Measurements from ENCODE around the gene RS1.

RS1 gene

DNA sequence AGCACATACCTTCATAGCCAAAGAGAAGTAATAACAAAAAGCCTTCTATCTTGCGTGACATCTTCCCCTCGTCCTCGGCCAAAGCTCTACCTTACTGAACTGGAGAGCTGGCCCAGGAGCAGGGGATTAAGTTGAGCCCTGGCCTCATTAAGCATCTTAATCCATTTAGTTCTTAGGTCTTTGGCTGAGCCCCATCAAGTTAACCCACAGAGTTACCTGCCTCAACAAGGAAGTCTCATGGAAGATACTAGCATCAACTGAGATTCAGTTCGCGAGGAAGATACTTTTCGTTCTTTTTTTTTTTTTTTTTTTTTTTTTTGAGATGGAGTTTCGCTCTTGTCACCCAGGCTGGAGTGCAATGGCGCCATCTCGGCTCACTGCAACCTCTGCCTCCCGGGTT lies at the start of gene RS1:
RS1 (minus strand) TSS at position 101 of the 400 bp plus-strand sequence; CDS start at position 61, 40 bp downstream.
- Mint-ChIP-seq H3K4me3 (no peak within 1 kb of the TSS), H3K36me3 (ENCODE audit: low read depth) (no peaks in the 10 kb centered on the region), H3K27ac (no peak within 1 kb of the TSS), H3K9me3 (no peaks in the 10 kb centered on the region), H3K4me1 (ENCODE audit: low read depth) (peaks cover 18% of the 10 kb centered on the region), H3K27me3 (no peaks in the 10 kb centered on the region)

GRCh38 chrX:18719852-18720251 lies 47.9 kb upstream of the RS1 start:
- Mint-ChIP-seq H3K4me1 (ENCODE audit: low read depth) (no peaks in the 10 kb centered on the region), H3K27ac (no peak overlapping the region), H3K27me3 (no peaks in the 10 kb centered on the region), H3K36me3 (ENCODE audit: low read depth) (no peaks in the 10 kb centered on the region), H3K9me3 (no peaks in the 10 kb centered on the region), H3K4me3 (no peak overlapping the region)

DNA sequence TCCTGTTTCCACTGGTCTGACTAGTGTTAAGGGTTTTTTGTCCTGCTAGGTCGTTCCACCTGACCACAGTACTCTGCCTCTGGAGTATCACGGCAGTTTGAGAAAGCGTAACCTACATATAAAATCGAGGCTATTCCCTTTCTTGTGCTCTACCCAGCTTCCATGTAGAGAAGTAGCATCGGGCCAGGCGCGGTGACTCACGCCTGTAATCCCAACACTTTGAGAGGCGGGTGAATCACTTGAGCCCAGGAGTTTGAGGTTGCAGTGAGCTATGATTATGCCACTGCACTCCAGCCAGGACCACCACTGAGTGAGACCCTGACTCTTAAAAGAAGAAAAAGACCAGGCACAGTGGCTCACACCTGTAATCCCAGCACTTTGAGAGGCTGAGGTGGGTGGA lies 43.0 kb upstream of the RS1 start:
- no peaks in the 10 kb centered on the region for H3K4me1 Mint-ChIP-seq (ENCODE audit: low read depth)
- no peaks in the 10 kb centered on the region for H3K9me3 Mint-ChIP-seq
- no peaks in the 10 kb centered on the region for H3K27me3 Mint-ChIP-seq
- no peak overlapping the region for H3K4me3 Mint-ChIP-seq
- no peak overlapping the region for H3K27ac Mint-ChIP-seq
- H3K36me3 Mint-ChIP-seq (ENCODE audit: low read depth): no peaks in the 10 kb centered on the region

GRCh38 chrX:18709833-18710232 lies 37.9 kb upstream of the RS1 start:
- Mint-ChIP-seq H3K4me3 (no peak overlapping the region), H3K27me3 (no peaks in the 10 kb centered on the region), H3K4me1 (ENCODE audit: low read depth) (peaks cover 5% of the 10 kb centered on the region), H3K36me3 (ENCODE audit: low read depth) (no peaks in the 10 kb centered on the region), H3K27ac (no peak overlapping the region), H3K9me3 (no peaks in the 10 kb centered on the region)

GRCh38 chrX:18707426-18708049 lies 35.6 kb upstream of the RS1 start, which contains the start of gene PPEF1:
Gene PPEF1, plus strand, starts transcription at chrX:18707645. Its CDS starts 136 bp downstream, at chrX:18707781.
- H3K36me3 Mint-ChIP-seq (ENCODE audit: low read depth): no peaks in the 10 kb centered on the region
- no peaks in the 10 kb centered on the region for H3K9me3 Mint-ChIP-seq
- no peaks in the 10 kb centered on the region for H3K27me3 Mint-ChIP-seq
- H3K4me1 Mint-ChIP-seq (ENCODE audit: low read depth): peaks cover 5% of the 10 kb centered on the region
- no peak within 1 kb of the TSS for H3K4me3 Mint-ChIP-seq
- H3K27ac Mint-ChIP-seq: no peak within 1 kb of the TSS

DNA sequence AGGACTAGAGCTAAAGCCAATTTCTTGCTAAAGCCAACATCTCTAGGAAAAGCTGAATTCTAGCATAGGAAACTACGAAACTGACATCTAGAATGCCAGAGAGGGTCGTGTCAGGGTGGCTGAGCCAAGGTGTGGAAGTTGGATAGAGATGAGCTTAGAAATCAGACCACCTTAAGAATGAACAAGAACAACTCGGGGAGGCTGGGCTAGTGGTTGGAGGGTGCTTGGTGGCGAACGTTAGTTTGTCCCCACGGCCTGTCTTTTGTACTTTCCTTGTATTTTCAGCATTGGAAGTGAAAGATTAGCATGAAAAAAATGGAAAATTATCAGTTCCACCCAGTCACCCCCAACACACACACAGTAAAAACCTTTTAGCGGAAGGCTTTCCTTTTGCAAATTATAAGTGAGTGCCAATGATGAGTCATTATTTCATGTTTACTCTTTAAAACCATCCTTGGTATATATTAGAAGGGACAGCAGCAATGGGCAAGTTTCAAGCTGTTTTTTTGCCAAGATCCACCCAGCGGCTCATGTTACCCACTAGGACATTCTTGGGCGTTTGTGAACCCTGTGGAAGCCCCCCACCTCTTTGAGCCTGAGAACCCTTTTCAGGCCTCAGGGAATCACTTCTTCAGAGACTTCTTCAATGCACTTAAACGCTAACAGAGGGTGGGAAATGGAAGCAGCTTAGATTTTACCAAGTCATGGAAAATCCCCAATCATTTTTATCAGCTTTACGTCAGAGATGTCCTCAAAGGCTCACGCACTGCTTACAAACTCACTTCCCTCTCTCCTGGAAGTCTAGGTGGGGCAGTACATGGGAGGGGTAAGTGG lies 30.7 kb upstream of the RS1 start:
- H3K27me3 Mint-ChIP-seq: no peaks in the 10 kb centered on the region
- no peak overlapping the region for H3K4me3 Mint-ChIP-seq
- H3K36me3 Mint-ChIP-seq (ENCODE audit: low read depth): no peaks in the 10 kb centered on the region
- no peak overlapping the region for H3K27ac Mint-ChIP-seq
- no peaks in the 10 kb centered on the region for H3K9me3 Mint-ChIP-seq
- peaks cover 2% of the 10 kb centered on the region for H3K4me1 Mint-ChIP-seq (ENCODE audit: low read depth)

DNA sequence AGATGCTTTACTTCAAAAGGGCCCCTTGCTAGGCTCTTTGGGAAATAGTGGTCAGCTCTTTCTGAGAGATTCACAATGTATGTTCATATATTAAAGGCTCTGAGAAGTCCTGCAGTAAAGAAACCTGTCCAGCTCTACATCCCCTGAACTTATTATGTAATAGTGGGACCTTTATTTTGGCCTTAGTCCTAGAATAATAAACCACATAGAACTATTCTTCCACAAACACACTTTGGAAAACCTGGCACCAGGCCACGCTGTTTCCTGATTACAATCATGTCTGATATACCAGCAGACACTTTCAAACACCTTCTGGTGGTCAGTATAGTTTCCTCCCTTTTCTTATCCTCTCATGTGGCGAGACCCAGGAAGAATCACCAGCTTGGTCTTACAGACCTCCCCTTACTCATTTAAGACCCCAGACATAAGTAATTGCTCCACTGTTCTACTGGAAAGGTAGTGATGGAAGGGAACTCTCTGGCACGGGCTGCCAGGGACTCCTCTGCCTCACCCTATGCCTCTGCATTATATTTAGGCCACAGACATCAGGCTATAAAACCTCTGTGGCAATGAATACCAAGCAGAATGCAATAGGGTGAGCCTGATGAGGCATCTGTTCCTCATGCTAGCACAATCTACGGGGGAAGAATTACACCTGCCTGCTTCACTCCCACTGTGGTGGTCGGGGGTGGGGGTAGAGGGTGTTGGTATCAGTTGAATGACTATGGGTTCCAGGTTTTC lies 29.9 kb upstream of the RS1 start:
- Mint-ChIP-seq H3K9me3 (no peaks in the 10 kb centered on the region), H3K36me3 (ENCODE audit: low read depth) (no peaks in the 10 kb centered on the region), H3K4me3 (no peak overlapping the region), H3K27me3 (no peaks in the 10 kb centered on the region), H3K27ac (no peak overlapping the region), H3K4me1 (ENCODE audit: low read depth) (no peaks in the 10 kb centered on the region)

GRCh38 chrX:18698737-18699650 lies 27.1 kb upstream of the RS1 start:
- Mint-ChIP-seq H3K9me3 (no peaks in the 10 kb centered on the region), H3K27ac (no peak overlapping the region), H3K36me3 (ENCODE audit: low read depth) (no peaks in the 10 kb centered on the region), H3K4me1 (ENCODE audit: low read depth) (no peaks in the 10 kb centered on the region), H3K27me3 (no peaks in the 10 kb centered on the region), H3K4me3 (no peak overlapping the region)

- Mint-ChIP-seq H3K27ac (no peak overlapping the region), H3K4me3 (no peak overlapping the region), H3K27me3 (no peaks in the 10 kb centered on the region), H3K4me1 (ENCODE audit: low read depth) (no peaks in the 10 kb centered on the region), H3K36me3 (ENCODE audit: low read depth) (no peaks in the 10 kb centered on the region), H3K9me3 (no peaks in the 10 kb centered on the region)
Measured at GRCh38 chrX:18696653-18697052, 24.7 kb upstream of the RS1 start.

- Mint-ChIP-seq H3K9me3 (no peaks in the 10 kb centered on the region), H3K36me3 (ENCODE audit: low read depth) (no peaks in the 10 kb centered on the region), H3K27me3 (no peaks in the 10 kb centered on the region), H3K4me3 (no peak overlapping the region), H3K4me1 (ENCODE audit: low read depth) (no peaks in the 10 kb centered on the region), H3K27ac (no peak overlapping the region)
Measured at GRCh38 chrX:18692541-18692940, 20.6 kb upstream of the RS1 start.

- H3K27ac Mint-ChIP-seq: no peak overlapping the region
- H3K4me3 Mint-ChIP-seq: no peak overlapping the region
- H3K9me3 Mint-ChIP-seq: no peaks in the 10 kb centered on the region
- H3K36me3 Mint-ChIP-seq (ENCODE audit: low read depth): no peaks in the 10 kb centered on the region
- H3K4me1 Mint-ChIP-seq (ENCODE audit: low read depth): no peaks in the 10 kb centered on the region
- H3K27me3 Mint-ChIP-seq: no peaks in the 10 kb centered on the region
Measured at GRCh38 chrX:18691431-18691830, 19.5 kb upstream of the RS1 start.

DNA sequence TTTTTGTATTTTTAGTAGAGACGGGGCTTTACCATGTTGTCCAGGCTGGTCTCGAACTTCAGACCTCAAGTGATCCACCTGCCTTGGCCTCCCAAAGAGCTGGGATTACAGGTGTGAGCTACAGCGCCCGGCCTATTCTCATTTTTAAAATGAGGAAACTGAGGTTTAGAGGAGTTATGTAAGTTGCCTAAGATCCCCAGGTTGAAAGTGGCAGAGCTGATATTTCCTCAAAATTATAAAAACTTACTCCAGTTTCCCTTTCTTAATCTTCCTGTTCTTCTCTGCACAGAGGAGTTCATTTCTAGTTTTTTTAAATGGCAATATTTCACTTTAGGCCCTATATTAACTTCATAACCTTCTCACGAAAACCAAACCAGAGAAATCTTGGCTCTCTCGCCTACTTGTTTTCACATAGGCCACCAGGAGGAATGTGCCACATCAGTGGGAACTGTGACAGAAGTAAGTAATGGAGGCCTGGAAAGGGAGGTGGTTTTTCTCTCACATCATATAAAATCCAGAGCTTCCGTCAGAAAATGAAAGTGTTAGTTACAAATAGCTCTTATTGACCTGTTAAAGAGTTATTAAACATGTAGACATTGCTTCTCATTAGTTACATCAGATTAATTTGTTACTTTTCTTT lies 16.1 kb upstream of the RS1 start:
- no peaks in the 10 kb centered on the region for H3K4me1 Mint-ChIP-seq (ENCODE audit: low read depth)
- no peaks in the 10 kb centered on the region for H3K27me3 Mint-ChIP-seq
- H3K4me3 Mint-ChIP-seq: no peak overlapping the region
- no peaks in the 10 kb centered on the region for H3K9me3 Mint-ChIP-seq
- no peak overlapping the region for H3K27ac Mint-ChIP-seq
- no peaks in the 10 kb centered on the region for H3K36me3 Mint-ChIP-seq (ENCODE audit: low read depth)

- Mint-ChIP-seq H3K9me3 (no peaks in the 10 kb centered on the region), H3K36me3 (ENCODE audit: low read depth) (no peaks in the 10 kb centered on the region), H3K27ac (no peak overlapping the region), H3K27me3 (no peaks in the 10 kb centered on the region), H3K4me1 (ENCODE audit: low read depth) (no peaks in the 10 kb centered on the region), H3K4me3 (no peak overlapping the region)
Measured at GRCh38 chrX:18682979-18683387, 11.1 kb upstream of the RS1 start.

GRCh38 chrX:18681996-18682395 lies 10.1 kb upstream of the RS1 start:
- Mint-ChIP-seq H3K27ac (no peak overlapping the region), H3K4me1 (ENCODE audit: low read depth) (peaks cover 6% of the 10 kb centered on the region), H3K4me3 (no peak overlapping the region), H3K36me3 (ENCODE audit: low read depth) (no peaks in the 10 kb centered on the region), H3K9me3 (no peaks in the 10 kb centered on the region), H3K27me3 (no peaks in the 10 kb centered on the region)

Measured in stimulated activated naive CD8-positive, alpha-beta T cell treated with anti-CD3 and anti-CD28 coated beads, Interleukin-15, Interleukin-2, amounts not matched to agents 100 ng/mL and 50 ng/mL, for 24 hours (primary cell).